Measurements from ENCODE around the gene FRYL.
A peak's percentile ranks its signal among the peaks of the same experiment; 100 is the strongest.
"Not testable (repeated sequence)": the region's sequence is repeated elsewhere in the genome, so short reads cannot be mapped to it uniquely, and the experiment has no call there.

FRYL gene

GRCh38 chr4:48779998-48780864 is at the start of gene FRYL:
FRYL (minus strand) TSS chr4:48780279; CDS start chr4:48634410, 145,869 bp downstream.
- peak; percentile 97 to 98 for DNase-seq

DNA sequence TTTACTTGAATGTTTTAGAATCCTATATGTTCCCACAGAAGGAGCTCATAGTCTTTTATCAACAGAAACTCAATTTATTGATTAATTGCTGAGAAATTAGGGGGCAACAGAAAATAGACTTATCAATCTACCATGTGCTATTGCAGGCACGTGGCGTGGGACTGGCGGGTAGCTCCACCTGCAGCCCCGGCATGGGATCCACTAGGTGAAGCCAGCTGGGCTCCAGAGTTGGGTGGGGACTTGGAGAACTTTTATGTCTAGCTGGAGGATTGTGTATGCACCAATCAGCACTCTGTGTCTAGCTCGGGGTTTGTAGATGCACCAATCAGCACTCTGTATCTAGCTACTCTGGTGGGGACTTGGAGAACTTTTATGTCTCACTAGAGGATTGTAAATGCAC is 47.5 kb upstream of the FRYL start:
- no peak for DNase-seq

DNA sequence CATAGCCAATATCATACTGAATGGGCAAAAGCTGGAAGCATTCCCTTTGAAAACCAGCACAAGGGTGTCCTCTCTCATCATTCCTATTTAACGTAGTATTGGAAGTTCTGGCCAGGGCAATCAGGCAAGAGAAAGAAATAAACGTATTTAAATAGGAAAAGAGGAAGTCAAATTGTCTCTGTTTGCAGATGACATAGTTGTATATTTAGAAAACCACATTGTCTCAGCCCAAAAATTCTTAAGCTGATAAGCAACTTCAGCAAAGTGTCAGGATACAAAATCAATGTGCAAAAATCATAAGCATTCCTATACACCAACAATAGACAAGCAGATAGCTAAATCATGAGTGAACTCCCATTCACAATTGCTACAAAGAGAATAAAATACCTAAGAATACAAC is 41.4 kb upstream of the FRYL start:
- DNase-seq = not testable (repeated sequence)

DNA sequence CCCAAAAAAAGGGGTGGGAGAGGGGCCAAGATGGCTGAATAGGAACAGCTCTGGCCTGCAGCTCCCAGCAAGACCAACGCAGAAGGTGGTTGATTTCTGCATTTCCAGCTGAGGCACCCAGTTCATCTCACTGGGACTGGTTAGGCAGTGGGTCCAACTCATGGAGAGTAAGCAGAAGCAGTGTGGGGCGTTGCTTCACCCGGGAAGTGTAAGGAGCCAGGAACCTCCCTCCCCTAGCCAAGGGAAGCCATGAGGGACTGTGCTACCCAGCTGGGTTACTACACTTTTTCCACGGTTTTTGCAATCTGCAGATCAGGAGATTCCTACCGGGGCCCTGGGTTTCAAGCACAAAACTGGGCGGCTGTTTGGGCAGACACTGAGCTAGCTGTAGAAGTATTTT is 36.9 kb upstream of the FRYL start:
- no peak for DNase-seq

DNA sequence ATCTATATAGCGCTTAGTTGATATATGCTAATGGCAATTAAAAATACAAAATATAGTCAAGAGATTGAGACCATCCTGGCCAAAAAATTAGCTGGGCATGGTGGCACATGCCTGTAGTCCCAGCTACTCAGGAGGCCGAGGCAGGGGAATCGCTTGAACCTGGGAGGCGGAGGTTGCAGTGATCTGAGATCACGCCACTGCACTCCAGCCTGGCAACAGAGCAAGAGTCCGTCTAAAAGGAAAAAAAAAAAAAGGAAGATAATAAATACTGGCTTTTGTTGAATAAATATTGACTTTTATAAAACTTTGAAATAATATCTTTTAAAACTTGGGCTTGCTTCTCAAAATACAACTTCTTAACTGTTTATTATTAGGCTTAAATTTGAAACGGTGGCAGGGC is 36.2 kb upstream of the FRYL start:
- DNase-seq = not testable (repeated sequence)

DNA sequence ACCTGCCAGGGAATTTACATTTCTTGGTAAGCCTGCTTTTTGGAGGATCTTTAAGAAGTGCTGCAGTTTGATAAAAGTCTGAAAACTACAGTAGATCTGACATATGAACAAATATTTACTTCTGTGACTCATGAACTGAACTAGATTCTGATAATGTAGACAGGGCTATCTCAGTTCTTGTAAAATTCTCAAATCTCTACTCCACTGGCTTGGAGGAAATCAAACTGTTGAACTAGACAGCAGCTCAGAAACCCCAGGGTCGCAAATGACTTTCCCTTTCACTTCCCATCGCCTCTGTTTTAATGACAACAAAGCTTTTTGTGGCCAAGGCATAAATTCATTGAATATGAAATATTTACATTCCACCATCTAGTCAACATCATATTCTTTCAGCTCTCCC is 35.4 kb upstream of the FRYL start:
- DNase-seq = no peak

DNA sequence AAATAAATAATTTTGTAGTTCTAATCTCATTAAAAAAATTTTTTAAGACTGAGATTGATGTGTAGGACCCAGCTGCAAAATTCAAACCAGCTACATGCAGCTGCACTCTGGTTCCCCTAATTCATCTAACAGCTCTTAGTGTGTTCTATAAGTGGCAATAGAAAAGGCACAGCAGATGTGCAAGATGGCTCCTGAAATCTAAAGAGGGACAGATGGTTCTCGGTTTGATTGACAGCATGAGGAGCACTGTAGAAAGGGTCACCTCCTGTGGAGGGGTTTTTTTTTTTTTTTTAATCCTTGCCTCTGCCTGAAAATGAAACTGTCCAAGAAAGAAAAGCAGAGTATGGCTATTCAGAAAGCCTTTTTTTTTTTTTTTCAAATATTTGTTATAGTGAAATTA is 33.9 kb upstream of the FRYL start:
- DNase-seq = no peak

DNA sequence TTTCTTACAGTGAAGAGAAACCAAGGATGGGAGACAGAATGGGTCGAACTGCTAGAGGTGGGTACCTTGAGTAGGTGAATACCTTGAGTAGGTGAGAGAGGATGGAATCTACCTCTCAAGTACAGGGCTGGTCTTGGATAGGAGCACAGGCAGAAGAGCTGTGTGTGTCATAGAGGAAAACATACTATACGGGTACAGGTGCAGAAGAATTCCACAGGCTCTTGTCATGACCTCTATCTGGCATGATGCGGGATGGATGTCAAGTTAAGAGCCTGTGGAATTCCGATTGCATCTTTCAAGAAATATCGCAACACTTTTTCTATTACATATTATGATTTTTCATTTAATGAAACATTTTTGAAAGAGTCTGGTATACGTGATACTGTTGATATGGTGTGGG is 32.8 kb upstream of the FRYL start:
- DNase-seq = no peak

GRCh38 chr4:48804584-48805301 is 24.7 kb upstream of the FRYL start:
- no peak for DNase-seq

DNA sequence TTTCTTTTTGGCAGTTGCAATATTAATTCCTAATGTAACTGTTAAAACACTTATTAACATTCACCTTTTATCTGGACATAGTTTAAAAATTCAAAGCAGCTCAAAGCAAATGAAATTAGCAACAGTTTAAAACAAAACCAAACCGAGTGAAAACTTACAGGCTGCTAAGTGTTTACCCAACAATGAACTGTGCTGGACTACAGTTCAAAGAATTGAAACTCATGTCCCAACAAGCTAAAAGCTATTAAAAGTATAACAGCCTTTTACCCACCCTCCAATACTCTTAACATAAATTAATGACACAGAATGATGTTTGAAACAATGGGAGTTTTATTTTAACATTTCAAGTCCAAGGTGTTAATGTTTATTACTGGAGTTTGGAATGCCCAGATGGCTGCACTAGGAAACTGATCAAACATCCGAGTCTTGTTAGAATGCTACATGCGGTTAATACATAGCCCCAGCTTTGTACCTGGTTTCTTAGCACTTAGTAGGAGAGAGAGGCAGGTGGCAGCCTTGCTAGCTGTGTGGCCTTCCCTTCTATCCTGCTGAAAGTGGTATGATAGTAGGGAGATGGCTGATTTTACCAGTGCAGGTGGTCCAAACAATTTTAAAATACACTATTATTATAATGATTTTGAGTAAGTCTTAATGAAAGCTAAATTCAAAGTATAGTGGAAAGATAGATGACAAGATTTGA is 21.1 kb upstream of the FRYL start:
- DNase-seq = no peak

DNA sequence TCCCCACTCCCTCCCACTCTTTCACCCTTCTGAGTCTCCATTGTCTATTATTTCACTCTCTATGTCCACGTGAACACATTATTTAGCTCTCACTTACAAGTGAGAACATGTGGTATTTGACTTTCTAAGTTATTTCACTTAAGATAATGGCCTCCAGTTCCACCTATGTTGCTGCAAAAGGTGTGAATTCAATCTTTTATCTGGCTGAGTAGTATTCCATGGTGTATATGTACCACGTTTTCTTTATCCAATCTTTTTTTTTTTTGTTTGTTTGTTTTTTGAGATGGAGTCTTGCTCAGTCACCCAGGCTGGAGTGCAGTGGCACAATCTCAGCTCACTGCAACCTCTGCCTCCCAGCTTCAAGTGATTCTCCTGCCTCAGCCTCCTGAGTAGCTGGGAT is 20.1 kb upstream of the FRYL start:
- not testable (repeated sequence) for DNase-seq

DNA sequence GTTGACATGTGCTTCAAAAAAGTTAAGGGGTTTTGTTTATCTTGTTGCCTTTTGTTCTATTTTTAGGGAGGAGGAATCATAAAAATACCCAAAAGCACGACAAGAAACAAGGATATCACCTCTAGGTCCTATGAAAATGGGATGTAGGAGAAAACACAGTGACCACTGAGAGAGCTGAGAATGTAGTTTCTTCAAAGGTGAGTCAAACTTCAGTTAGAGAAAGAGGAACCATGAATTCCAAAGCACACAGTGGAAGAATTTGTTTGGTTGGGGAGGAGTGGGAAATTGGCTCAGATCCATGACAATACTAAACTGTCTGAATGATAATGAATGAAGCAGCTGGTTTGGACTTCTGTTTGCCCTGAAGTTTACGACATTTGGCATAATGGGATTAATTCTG is 19.1 kb upstream of the FRYL start:
- no peak for DNase-seq

GRCh38 chr4:48798117-48798516 is 18.0 kb upstream of the FRYL start:
- no peak for DNase-seq

GRCh38 chr4:48796927-48797679 is 17.0 kb upstream of the FRYL start:
- DNase-seq = no peak

DNA sequence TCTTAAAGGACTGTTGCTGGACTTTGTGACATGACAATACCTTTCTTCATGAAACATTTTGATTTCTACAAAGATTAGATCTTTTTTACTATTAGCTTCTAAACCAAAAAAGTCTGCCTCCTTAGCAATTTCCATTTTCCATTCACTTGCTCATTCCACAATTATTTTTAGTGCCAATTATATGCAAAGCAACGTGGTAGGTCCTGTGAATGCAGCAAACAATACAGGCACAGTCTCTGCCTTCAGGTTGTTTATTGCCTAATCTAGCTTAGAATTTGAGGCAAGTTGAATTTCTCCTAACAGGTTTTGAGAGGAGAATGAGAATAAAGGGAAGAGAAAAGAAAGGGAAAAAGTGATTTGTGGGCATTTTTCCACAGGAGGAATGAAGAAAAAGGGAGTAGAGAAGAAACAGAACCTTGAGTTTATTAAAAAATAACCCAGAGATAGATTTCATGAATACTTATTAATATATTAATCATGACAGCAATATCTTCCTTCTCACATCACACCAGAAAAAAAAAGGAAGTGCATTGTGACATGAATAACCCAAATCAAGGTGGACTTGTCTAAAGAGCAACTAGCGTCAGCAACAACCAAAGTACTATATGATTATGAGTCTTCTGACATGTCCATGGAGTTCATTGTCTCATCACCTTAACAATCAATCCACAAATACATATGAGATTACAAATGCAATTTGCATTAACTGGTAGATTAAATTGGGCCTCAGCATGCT is 16.3 kb upstream of the FRYL start:
- no peak for DNase-seq

GRCh38 chr4:48795108-48795507 is 15.0 kb upstream of the FRYL start:
- no peak for DNase-seq

GRCh38 chr4:48792348-48793006 is 12.4 kb upstream of the FRYL start:
- DNase-seq = peak in 1 of 2 donors; percentile 8

DNA sequence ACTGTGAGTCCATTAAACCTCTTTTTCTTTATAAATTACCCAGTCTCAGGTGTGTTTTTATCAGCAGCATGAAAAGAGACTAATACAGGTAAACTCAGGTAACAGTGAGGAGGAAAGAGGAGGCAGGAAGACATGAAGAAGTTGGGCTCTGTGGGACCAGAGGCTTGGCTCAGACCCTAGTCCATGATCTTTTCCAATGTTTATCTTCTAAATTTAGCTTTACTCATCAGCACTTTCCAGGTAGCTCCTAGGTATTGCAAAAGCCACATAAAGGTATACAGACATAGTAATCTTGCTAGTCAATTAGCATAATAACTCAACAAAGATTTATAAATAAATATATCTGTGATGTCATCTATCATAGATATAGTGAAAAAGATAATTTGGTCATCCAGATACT is 11.2 kb upstream of the FRYL start:
- no peak for DNase-seq

GRCh38 chr4:48790561-48790960 is 10.5 kb upstream of the FRYL start:
- no peak for DNase-seq

GRCh38 chr4:48787056-48787455 is 7.0 kb upstream of the FRYL start:
- DNase-seq = no peak

DNA sequence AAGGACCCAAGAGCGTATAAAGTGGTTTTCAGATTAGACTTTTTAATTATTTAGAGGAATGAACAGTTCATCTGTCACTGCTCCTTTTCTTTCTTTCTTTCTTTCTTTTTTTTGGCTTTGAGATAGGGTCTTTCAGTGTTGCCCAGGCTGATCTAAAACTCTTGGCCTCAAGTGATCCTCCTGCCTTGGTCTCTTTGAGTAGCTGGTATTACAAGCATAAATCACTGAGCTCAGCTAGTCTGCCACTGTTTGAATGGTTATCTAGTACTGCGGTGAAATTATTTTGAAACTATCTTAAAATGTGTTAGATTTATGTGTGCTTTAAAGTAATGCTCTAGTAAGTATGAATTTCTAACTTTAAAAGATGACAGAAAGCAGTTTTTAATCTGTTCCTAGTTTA is 6.5 kb upstream of the FRYL start:
- DNase-seq = no peak

- DNase-seq = no peak
Observed at GRCh38 chr4:48785302-48785701, 5.2 kb upstream of the FRYL start.
